ENCODE measurements around the gene MYO9B.

GRCh38 chr19:17110599-17110966 lies 35.0 kb downstream of the MYO9B start:
- TF ChIP-seq CTCF (IDR thresholded peaks at IDR 0.05; ENCODE audit: low read depth, low read length, poor library complexity, severe bottlenecking) = no peak
- TF ChIP-seq EZH2phosphoT487 (IDR thresholded peaks at IDR 0.05; ENCODE audit: borderline replicate concordance, low read length) = no peak
